IMR-90 (cell line): ENCODE data around the gene CPA5. TPM values are rescaled to one million over a fixed set of nuclear protein-coding genes. Genes with fewer than 3 reads are reported as not detected.

Experiments
- ATAC-seq: fragments of 200-7000 bp; cut with Tn5 transposase; 2 replicates; pipeline ENCODE4 v1.9.1; 2020; ENCODE audit warnings: low read depth, mild to moderate bottlenecking, moderate library complexity
- BruUV-seq: library from RNA; stranded (reverse); fragments of 400-500 nt; replicated peaks from 2 replicates; lab custom pipeline; 2021; lab: Mats Ljungman, UMichigan
- CTCF ChIA-PET: fragments of 300-600 bp; formaldehyde crosslinking; extraction: SDS; loops from one replicate; lab custom pipeline; 2021; ENCODE audit warnings: antibody characterized with exemption; lab: Yijun Ruan, JAX
- POLR2A ChIA-PET: fragments of 300-600 bp; sonication (Branson Sonifier 250); formaldehyde crosslinking; loops from one replicate; lab custom pipeline; 2022; ENCODE audit warnings: antibody characterized with exemption; ENCODE audit not compliant: unreplicated experiment; lab: Charles Lee
- DNase-seq: peaks from one replicate; pipeline ENCODE4 v3.0.0; 2013
- H2AFZ ChIP-seq: replicated peaks from 2 replicates; pipeline ENCODE3; 2013; ENCODE audit warnings: low read length, mild to moderate bottlenecking; ENCODE audit not compliant: poor library complexity
- H2AK5ac ChIP-seq: 2 replicates; pipeline ENCODE4 v1.6.1; 2013; ENCODE audit warnings: low read depth, low read length, inconsistent platforms
- H2AK9ac ChIP-seq: replicated peaks from 2 replicates; pipeline ENCODE3; 2013; ENCODE audit warnings: mild to moderate bottlenecking, low read depth, low read length, moderate library complexity; ENCODE audit not compliant: poor library complexity
- H2BK120ac ChIP-seq: 2 replicates; pipeline ENCODE4 v1.6.1; 2013; ENCODE audit warnings: low read depth, low read length, inconsistent platforms
- H2BK15ac ChIP-seq: 3 replicates; pipeline ENCODE4 v1.6.1; 2013; ENCODE audit warnings: low read depth, low read length, inconsistent platforms
- H2BK20ac ChIP-seq: 2 replicates; pipeline ENCODE4 v1.6.1; 2013; ENCODE audit warnings: low read depth, mild to moderate bottlenecking, inconsistent platforms, low read length, moderate library complexity
- H2BK5ac ChIP-seq: 2 replicates; pipeline ENCODE4 v1.6.1; 2013; ENCODE audit warnings: mild to moderate bottlenecking, low read depth, low read length, inconsistent platforms; ENCODE audit not compliant: poor library complexity, severe bottlenecking
- H3K14ac ChIP-seq: replicated peaks from 2 replicates; pipeline ENCODE4 v1.6.1; 2013; ENCODE audit warnings: low read depth, low read length, inconsistent platforms
- H3K18ac ChIP-seq: 2 replicates; pipeline ENCODE4 v1.6.1; 2013; ENCODE audit warnings: low read depth, low read length, control low read depth
- H3K23ac ChIP-seq: 2 replicates; pipeline ENCODE4 v1.6.1; 2013; ENCODE audit warnings: low read depth, low read length, inconsistent platforms
- H3K27ac ChIP-seq: 2 replicates; pipeline ENCODE4 v1.5.1; 2013; ENCODE audit warnings: mild to moderate bottlenecking, control low read depth, low read length; ENCODE audit not compliant: insufficient read depth
- H3K27me3 ChIP-seq: 2 replicates; pipeline ENCODE4 v1.6.1; 2013; ENCODE audit warnings: low read length; ENCODE audit not compliant: control insufficient read depth, insufficient read depth
- H3K36me3 ChIP-seq: 2 replicates; pipeline ENCODE4 v1.6.1; 2013; ENCODE audit warnings: low read length, mixed read lengths; ENCODE audit not compliant: control insufficient read depth, insufficient read depth
- H3K4ac ChIP-seq: 2 replicates; pipeline ENCODE4 v1.6.1; 2013; ENCODE audit warnings: low read depth, low read length, inconsistent platforms
- H3K4me1 ChIP-seq: 2 replicates; pipeline ENCODE4 v1.6.1; 2013; ENCODE audit warnings: low read length, mixed read lengths; ENCODE audit not compliant: control insufficient read depth, insufficient read depth
- H3K4me2 ChIP-seq: 2 replicates; pipeline ENCODE4 v1.6.1; 2013; ENCODE audit warnings: low read depth, mild to moderate bottlenecking, control low read depth, low read length, moderate library complexity
- H3K4me3 ChIP-seq: 2 replicates; pipeline ENCODE4 v1.5.1; 2013; ENCODE audit warnings: low read depth, mild to moderate bottlenecking, control low read depth, low read length, moderate library complexity; ENCODE audit not compliant: insufficient read depth
- H3K56ac ChIP-seq: 2 replicates; pipeline ENCODE4 v1.6.1; 2013; ENCODE audit warnings: low read length, inconsistent platforms; ENCODE audit not compliant: insufficient read depth; ENCODE audit errors: extremely low read depth
- H3K79me1 ChIP-seq, 2 experiments: 2 replicates each; pipeline ENCODE4 v1.6.1; 2013; ENCODE audit warnings: low read length in 2 of 2, inconsistent platforms in 1 of 2, low read depth in 1 of 2
- H3K9ac ChIP-seq: 2 replicates; pipeline ENCODE4 v1.6.1; 2013; ENCODE audit warnings: low read depth, low read length, control low read depth
- H3K9me1 ChIP-seq: 2 replicates; pipeline ENCODE4 v1.6.1; 2013; ENCODE audit warnings: low read length, inconsistent platforms; ENCODE audit not compliant: insufficient read depth
- H3K9me3 ChIP-seq: 2 replicates; pipeline ENCODE4 v1.6.1; 2013; ENCODE audit warnings: low read length; ENCODE audit not compliant: control insufficient read depth, insufficient read depth
- H4K20me1 ChIP-seq: 2 replicates; pipeline ENCODE4 v1.6.1; 2013; ENCODE audit warnings: low read length, inconsistent platforms; ENCODE audit not compliant: insufficient read depth
- H4K5ac ChIP-seq: 2 replicates; pipeline ENCODE4 v1.6.1; 2013; ENCODE audit warnings: mild to moderate bottlenecking, low read depth, low read length, control low read depth
- H4K8ac ChIP-seq, 2 experiments: 2 replicates each; pipeline ENCODE4 v1.6.1; 2013; ENCODE audit warnings: low read depth in 2 of 2, low read length in 2 of 2, control low read depth in 1 of 2, inconsistent platforms in 1 of 2
- H4K91ac ChIP-seq: 2 replicates; pipeline ENCODE4 v1.6.1; 2013; ENCODE audit warnings: low read depth, low read length, inconsistent platforms; ENCODE audit not compliant: insufficient read depth
- BHLHE40 ChIP-seq: fragments of 150-350 bp; IDR thresholded peaks from 2 replicates; pipeline ENCODE4 v1.6.1; 2016; ENCODE audit warnings: mild to moderate bottlenecking, low read depth, low read length
- CEBPB ChIP-seq: IDR thresholded peaks from 2 replicates; pipeline ENCODE4 v1.6.1; 2012; ENCODE audit warnings: low read depth, low read length, improper control_type of control experiment
- ELK1 ChIP-seq: fragments of 150-350 bp; IDR thresholded peaks from 2 replicates; pipeline ENCODE4 v1.6.1; 2016; ENCODE audit warnings: low read depth, mild to moderate bottlenecking, low read length, moderate library complexity, borderline replicate concordance
- MAFK ChIP-seq: IDR thresholded peaks from 2 replicates; pipeline ENCODE4 v1.6.1; 2012; ENCODE audit warnings: low read depth, low read length, improper control_type of control experiment
- MXI1 ChIP-seq: IDR thresholded peaks from 2 replicates; pipeline ENCODE4 v1.6.1; 2012; ENCODE audit warnings: low read depth, mild to moderate bottlenecking, low read length, moderate library complexity, borderline replicate concordance
- NFE2L2 ChIP-seq: fragments of 150-350 bp; IDR thresholded peaks from 2 replicates; pipeline ENCODE4 v1.6.1; 2016; ENCODE audit warnings: low read depth, mild to moderate bottlenecking, low read length
- RAD21 ChIP-seq: IDR thresholded peaks from 2 replicates; pipeline ENCODE4 v1.6.1; 2012; ENCODE audit warnings: low read length, improper control_type of control experiment
- RCOR1 ChIP-seq: IDR thresholded peaks from 2 replicates; pipeline ENCODE4 v1.6.1; 2012; ENCODE audit warnings: mild to moderate bottlenecking, low read length, improper control_type of control experiment; ENCODE audit not compliant: insufficient replicate concordance
- RFX5 ChIP-seq: IDR thresholded peaks from 2 replicates; pipeline ENCODE4 v1.8.0; 2012; ENCODE audit warnings: low read depth, mild to moderate bottlenecking, low read length, moderate library complexity
- WGBS, 2 experiments: methylation state at CpG; one replicate each; pipeline versions ENCODE4 v1.1.5 to v1.1.7; 2013; ENCODE audit warnings: missing lambda C conversion rate in 2 of 2; ENCODE audit not compliant: insufficient read length in 1 of 2; ENCODE audit errors: extremely low coverage in 2 of 2; 5-methylcytosine and 5-hydroxymethylcytosine counted together
- dilution Hi-C: fragments of 300-500 bp; cut with HindIII; formaldehyde crosslinking; loops from one replicate; pipeline ENCODE4 v1.14.3; 2018; ENCODE audit warnings: low sequenced_read_pairs; ENCODE audit not compliant: unreplicated experiment
- in situ Hi-C: fragments of 300-500 bp; cut with MboI; formaldehyde crosslinking; loops from 3 replicates; pipeline ENCODE4 v1.14.3; 2019; ENCODE audit warnings: low sequenced_read_pairs, inconsistent platforms, mixed read lengths
- intact Hi-C: fragments of 100-400 bp; cut with micrococcal nuclease; formaldehyde crosslinking; loops from 2 replicates; pipeline ENCODE4 v1.10.0; 2022
- polyA plus RNA-seq, 3 experiments: library from polyadenylated mRNA; depleted of rRNA; stranded (reverse); fragments of >200 nt; gene quantifications; 2 replicates each; pipeline ENCODE4 v1.2.3, GENCODE V29; 2012; ENCODE audit warnings: low replicate concordance in 1 of 3
- total RNA-seq: library from RNA; depleted of rRNA; stranded (reverse); fragments of >200 nt; gene quantifications from 2 replicates; pipeline ENCODE4 v1.2.3, GENCODE V29; 2012

The CPA5 gene
- total and polyA plus RNA-seq, 2 of the 4 experiments (the other 2 are of a cell fraction) = under 0.01 to 0.86 TPM

- H3K27ac ChIP-seq = no peak overlapping the region
- H2BK120ac ChIP-seq = 0 out of 2 replicates have a peak overlapping the region, but pooled peaks have one; percentile 19
- WGBS, 2 experiments = 100% methylated on average over 6 of the region's 18 CpGs; no CpG with 5 or more reads in 1 of the 2 experiments
- DNase-seq (no peak), ATAC-seq (no peak)
- H3K79me1 ChIP-seq = no peaks in the 10 kb centered on the region
- dilution Hi-C loops (no loop called here), in situ Hi-C loops (no loop called here), intact Hi-C loops (no loop called here)
- no peak overlapping the region for H4K5ac ChIP-seq
- H3K18ac ChIP-seq = no peak overlapping the region
- H2AK9ac ChIP-seq = peak overlapping the region; percentile 5
- no peak overlapping the region for H2BK20ac ChIP-seq
- TF ChIP-seq CEBPB (no peak), MAFK (no peak), RFX5 (no peak), RCOR1 (no peak), RAD21 (no peak), MXI1 (no peak), ELK1 (no peak), NFE2L2 (no peak), BHLHE40 (no peak)
- H3K9me3 ChIP-seq = no peaks in the 10 kb centered on the region
- H2AK5ac ChIP-seq = no peak overlapping the region
- no peak overlapping the region for H4K8ac ChIP-seq
- H3K4ac ChIP-seq = no peak overlapping the region
- H3K36me3 ChIP-seq = no peaks in the 10 kb centered on the region
- H4K20me1 ChIP-seq = no peaks in the 10 kb centered on the region
- 0 out of 2 replicates have a peak, but pooled peaks cover 6% of the 10 kb centered on the region for H3K9me1 ChIP-seq
- H3K56ac ChIP-seq = no peak overlapping the region
- peak overlapping the region; percentile 28 for H2AFZ ChIP-seq
- POLR2A ChIA-PET = no interaction called here
- H3K27me3 ChIP-seq = no peaks in the 10 kb centered on the region
- H3K4me3 ChIP-seq = no peak overlapping the region
- H3K9ac ChIP-seq = no peak overlapping the region
- H3K4me2 ChIP-seq = no peak overlapping the region
- H4K91ac ChIP-seq = no peak overlapping the region; the same call in 1 of the 2 replicates
- H3K14ac ChIP-seq = no peak overlapping the region
- no peak overlapping the region for H3K23ac ChIP-seq
- CTCF ChIA-PET = no interaction called here
- no TSS peak for BruUV-seq
- H2BK15ac ChIP-seq = no peak overlapping the region; the same call in 2 of the 3 replicates
- H2BK5ac ChIP-seq = no peak overlapping the region
- H3K4me1 ChIP-seq = peaks cover 16% of the 10 kb centered on the region
These were observed 38.8 kb downstream of the CPA5 start for GRCh38 chr7:130383187-130383980.
